ENCODE data around the gene FES. TPM values are rescaled to one million over a fixed set of nuclear protein-coding genes. Genes with fewer than 3 reads are reported as not detected.

FES gene
- 45.4 and 57.1 TPM in 2 replicates for total RNA-seq

DNA sequence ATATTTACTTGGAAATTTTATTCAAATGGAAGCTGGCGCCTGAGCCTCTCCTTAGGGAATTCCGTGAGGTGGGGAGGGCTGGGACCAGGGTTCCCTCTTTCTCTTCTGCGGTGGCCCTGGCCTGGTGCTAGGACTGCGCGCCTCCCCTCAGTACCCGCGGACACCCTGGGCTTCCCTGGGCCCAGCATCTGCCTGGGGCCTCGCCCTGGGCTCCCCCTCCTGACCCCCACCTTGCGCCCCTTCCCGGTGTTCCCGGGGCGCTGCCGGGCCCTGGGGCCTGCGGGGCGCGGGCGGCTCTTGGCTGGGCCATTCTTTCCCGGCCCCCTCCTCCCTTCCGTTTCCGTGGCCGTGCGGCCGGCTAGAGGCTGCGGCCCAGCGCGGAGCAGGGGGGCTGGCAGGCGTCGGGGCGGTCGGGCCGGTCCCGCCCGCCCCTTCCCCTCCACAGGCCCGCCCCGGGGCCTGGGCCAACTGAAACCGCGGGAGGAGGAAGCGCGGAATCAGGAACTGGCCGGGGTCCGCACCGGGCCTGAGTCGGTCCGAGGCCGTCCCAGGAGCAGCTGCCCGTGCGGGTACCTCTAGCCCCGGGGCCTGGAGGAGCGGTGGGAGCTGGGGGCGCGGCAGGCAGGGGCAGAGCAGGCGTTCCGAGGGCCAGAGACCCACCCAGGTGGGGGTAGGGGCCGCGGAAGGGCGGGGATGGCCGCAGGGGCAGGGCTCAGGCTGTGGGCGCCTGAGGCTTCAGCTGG, at the start of gene FES:
Gene FES, plus strand, starts transcription at position 529 of the 743 bp plus-strand sequence. CDS start 542 bp downstream, outside the sequence.
- intact Hi-C loops (cut with micrococcal nuclease), result loop anchor here (1.0 to 10.0 kb wide), 2 partner anchors 10 to 389 kb away; no protein-coding TSS in a partner anchor
- Mint-ChIP-seq H3K27ac (peak within 1 kb of the TSS; percentile 88), H3K9me3 (no peaks in the 10 kb centered on the region), H3K4me3 (peak within 1 kb of the TSS; percentile 61), H3K36me3 (ENCODE audit: low read depth) (peaks cover 43% of the 10 kb centered on the region), H3K4me1 (ENCODE audit: low read depth) (peaks cover 56% of the 10 kb centered on the region), H3K27me3 (ENCODE audit: insufficient read depth) (no peaks in the 10 kb centered on the region)
- no peak for DNase-seq (ENCODE audit: low spot score)

DNA sequence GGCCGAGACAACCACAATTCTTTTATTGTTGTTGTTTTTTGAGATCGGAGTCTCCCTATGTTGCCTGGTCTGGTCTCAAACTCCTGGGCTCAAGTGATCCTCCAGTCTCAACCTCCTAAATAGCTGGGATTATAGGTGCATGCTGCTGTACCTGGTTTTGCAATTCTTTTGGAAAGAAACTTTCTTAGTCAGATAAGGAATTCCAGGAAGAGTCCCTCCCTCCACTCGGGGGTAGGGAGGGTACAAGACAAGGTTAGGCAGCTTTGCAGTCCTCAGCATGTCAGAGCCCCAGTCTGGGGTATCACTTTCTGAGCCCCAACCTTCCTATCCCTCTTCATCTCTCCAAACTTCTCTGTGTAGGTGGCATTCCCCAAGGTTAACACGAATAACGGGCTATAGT, 49.7 kb upstream of the FES start:
- H3K27me3 Mint-ChIP-seq (ENCODE audit: insufficient read depth), result no peaks in the 10 kb centered on the region
- no peak for DNase-seq (ENCODE audit: low spot score)
- H3K9me3 Mint-ChIP-seq, result no peaks in the 10 kb centered on the region
- peaks cover 70% of the 10 kb centered on the region for H3K4me1 Mint-ChIP-seq (ENCODE audit: low read depth)
- H3K4me3 Mint-ChIP-seq, result no peak overlapping the region
- intact Hi-C loops (cut with micrococcal nuclease), result loop anchor here (5.0 kb wide), 2 partner anchors 98 to 417 kb away; partner anchors contain the start of gene HDDC3
- peaks cover 11% of the 10 kb centered on the region for H3K36me3 Mint-ChIP-seq (ENCODE audit: low read depth)
- H3K27ac Mint-ChIP-seq, result peak overlapping the region; percentile 99

DNA sequence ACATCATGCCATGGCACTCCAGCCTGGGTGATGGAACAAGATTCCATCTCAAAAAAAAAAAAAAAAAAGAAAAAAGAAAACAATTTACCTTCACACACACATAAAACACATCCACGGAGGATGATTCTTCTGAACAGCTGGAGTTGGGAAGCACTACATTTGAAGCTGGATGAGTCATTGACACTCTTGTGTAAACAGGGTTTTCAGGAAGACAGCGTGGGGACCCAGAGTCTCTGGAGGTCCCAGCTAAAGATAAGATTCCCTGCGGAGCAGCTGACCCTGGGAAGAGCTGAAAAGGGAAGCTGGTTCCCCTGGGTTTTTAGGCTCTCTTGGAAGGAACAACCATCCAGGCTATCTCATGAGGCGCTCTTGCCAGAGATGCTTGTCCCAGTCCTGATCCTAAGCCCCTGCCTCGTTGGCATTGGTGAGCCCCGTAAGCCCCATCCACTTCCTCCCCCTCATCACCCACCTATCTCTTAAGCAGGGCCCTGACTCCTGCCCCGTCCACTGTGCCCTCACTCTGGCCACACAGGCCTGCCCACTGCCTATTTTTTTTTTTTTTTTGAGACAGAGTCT, 47.9 kb upstream of the FES start:
- H3K9me3 Mint-ChIP-seq, result no peaks in the 10 kb centered on the region
- H3K27me3 Mint-ChIP-seq (ENCODE audit: insufficient read depth), result no peaks in the 10 kb centered on the region
- H3K36me3 Mint-ChIP-seq (ENCODE audit: low read depth), result peaks cover 9% of the 10 kb centered on the region
- peaks cover 68% of the 10 kb centered on the region for H3K4me1 Mint-ChIP-seq (ENCODE audit: low read depth)
- peak overlapping the region; percentile 99 for H3K27ac Mint-ChIP-seq
- peak overlapping the region; percentile 7 for H3K4me3 Mint-ChIP-seq
- DNase-seq (ENCODE audit: low spot score), result no peak
- intact Hi-C loops (cut with micrococcal nuclease), result loop anchor here (5.0 kb wide), 2 partner anchors 96 to 419 kb away; partner anchors contain the start of gene HDDC3

DNA sequence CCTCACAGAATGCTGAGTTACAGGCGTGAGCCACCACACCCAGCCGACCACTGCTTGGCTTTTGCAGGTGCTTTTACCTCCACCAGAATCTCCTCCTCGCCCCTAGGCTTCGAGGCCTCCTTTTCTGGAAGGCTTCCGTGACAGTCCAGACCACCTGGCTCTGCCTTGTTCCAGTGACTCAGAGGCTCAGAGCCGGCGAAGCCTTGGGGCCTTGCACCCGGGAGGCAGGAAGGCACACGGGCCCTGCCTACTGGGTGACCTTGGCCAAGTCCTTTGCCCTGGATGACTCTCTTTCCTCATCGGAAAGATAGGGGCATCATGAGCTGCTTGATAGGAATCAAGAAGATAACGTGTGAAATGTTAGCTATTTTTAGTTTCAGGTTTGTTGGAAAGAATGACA, 47.2 kb upstream of the FES start:
- peaks cover 15% of the 10 kb centered on the region for H3K36me3 Mint-ChIP-seq (ENCODE audit: low read depth)
- intact Hi-C loops (cut with micrococcal nuclease), result loop anchor here (1.0 to 5.0 kb wide), 3 partner anchors 22 to 420 kb away; partner anchors contain the start of gene HDDC3
- peak overlapping the region; percentile 79 for H3K4me3 Mint-ChIP-seq
- no peaks in the 10 kb centered on the region for H3K27me3 Mint-ChIP-seq (ENCODE audit: insufficient read depth)
- H3K27ac Mint-ChIP-seq, result peak overlapping the region; percentile 99
- no peaks in the 10 kb centered on the region for H3K9me3 Mint-ChIP-seq
- no peak for DNase-seq (ENCODE audit: low spot score)
- H3K4me1 Mint-ChIP-seq (ENCODE audit: low read depth), result peaks cover 73% of the 10 kb centered on the region

DNA sequence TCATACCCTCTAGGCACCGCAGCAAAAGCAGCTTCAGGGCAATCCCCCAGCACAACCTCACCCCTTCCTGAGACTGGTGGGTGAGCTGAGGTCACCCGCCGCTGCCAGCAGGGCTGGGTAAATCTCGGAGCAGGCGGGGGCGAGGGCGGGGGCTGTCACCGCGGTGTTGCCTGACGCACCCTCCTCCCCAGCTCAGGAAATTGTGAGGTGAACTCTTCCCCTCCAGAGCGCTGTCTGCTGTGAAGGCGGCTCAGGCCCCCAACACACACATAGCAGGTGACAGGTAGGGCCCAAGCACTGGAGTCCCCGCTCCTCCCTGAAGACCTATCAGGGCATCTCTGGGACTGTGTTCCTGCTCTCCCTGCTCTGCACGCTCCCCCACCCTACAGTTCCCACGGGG, 46.2 kb upstream of the FES start:
- H3K4me3 Mint-ChIP-seq, result peak overlapping the region; percentile 79
- intact Hi-C loops (cut with micrococcal nuclease), result loop anchor here (1.0 to 5.0 kb wide), 6 partner anchors 8 to 421 kb away; partner anchors contain the start of gene HDDC3
- no peaks in the 10 kb centered on the region for H3K9me3 Mint-ChIP-seq
- peaks cover 19% of the 10 kb centered on the region for H3K36me3 Mint-ChIP-seq (ENCODE audit: low read depth)
- DNase-seq (ENCODE audit: low spot score), result peak; percentile 85
- H3K27me3 Mint-ChIP-seq (ENCODE audit: insufficient read depth), result no peaks in the 10 kb centered on the region
- peak overlapping the region; percentile 99 for H3K27ac Mint-ChIP-seq
- peaks cover 80% of the 10 kb centered on the region for H3K4me1 Mint-ChIP-seq (ENCODE audit: low read depth)

DNA sequence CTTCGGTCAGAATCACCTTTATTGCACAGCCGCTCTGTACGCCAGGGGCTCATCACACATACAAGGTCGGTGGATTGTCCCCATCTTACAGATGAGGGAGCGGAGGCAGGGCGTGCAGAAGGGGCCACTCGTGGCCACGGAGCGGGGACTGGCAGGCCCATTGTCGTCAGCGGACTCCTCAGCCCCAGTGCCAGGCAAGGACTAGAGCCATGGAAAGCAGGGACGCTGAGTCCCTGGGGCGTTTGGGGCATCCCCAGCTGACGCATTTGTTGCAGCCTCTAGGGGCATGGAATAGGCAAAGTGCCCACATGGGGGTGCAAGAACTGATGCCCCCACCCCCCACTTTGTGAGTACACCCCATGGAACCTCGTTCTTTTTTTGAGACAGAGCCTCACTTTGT, 45.8 kb upstream of the FES start:
- intact Hi-C loops (cut with micrococcal nuclease), result loop anchor here (1.0 to 5.0 kb wide), 6 partner anchors 8 to 421 kb away; partner anchors contain the start of gene HDDC3
- DNase-seq (ENCODE audit: low spot score), result no peak
- peaks cover 23% of the 10 kb centered on the region for H3K36me3 Mint-ChIP-seq (ENCODE audit: low read depth)

DNA sequence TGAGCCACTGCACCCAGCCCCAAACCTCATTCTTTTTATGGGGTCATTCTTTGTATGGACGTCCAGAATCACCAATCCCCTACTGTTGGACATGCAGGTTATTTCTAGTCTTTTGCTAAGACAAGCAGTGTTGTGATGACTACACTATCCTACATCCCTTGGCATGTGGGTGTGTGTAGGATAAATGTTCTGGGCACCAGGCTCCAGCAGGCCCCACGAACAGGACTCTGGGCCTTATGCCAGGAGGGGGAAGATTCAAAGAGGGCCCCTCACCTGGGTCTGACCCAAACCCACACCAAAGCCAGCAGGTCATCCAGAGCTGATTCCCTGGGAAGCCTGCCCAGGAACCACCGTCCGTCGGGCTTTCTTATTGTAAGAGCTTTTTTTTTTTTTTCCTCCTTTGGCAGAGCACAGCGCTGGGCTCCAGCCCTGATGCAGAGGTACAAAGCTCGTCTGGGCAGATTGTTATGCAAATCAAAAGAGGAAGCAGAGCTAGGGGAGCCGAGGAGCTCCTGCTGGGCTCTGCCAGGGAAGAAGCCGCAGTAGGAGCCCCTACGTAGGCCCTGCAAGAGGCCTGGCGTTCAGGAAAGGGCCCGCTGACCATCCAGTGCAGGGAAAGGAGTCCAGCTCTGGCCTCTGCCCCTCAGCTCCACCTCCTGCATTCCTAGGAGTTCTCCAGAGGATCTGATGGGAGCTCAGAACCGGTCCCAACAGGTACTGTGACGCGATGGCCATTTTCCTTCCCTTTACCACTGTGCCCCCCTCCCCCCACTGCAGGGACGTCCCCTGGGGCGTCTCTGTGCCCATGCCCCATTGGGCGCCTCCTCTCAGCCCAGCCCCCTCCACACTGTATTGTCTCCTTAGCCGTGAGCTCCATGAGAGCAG, 44.9 kb upstream of the FES start:
- Mint-ChIP-seq H3K27me3 (ENCODE audit: insufficient read depth) (no peaks in the 10 kb centered on the region), H3K27ac (peak overlapping the region; percentile 99), H3K9me3 (no peaks in the 10 kb centered on the region), H3K4me1 (ENCODE audit: low read depth) (peaks cover 84% of the 10 kb centered on the region), H3K36me3 (ENCODE audit: low read depth) (peaks cover 23% of the 10 kb centered on the region), H3K4me3 (peak overlapping the region; percentile 79)
- no peak for DNase-seq (ENCODE audit: low spot score)
- intact Hi-C loops (cut with micrococcal nuclease), result loop anchor here (5.0 kb wide), 2 partner anchors 93 to 422 kb away; partner anchors contain the start of gene HDDC3

More for the DNA sequence above, 45.8 kb upstream of the FES start:
- Mint-ChIP-seq H3K27ac (peak overlapping the region; percentile 99), H3K27me3 (ENCODE audit: insufficient read depth) (no peaks in the 10 kb centered on the region), H3K9me3 (no peaks in the 10 kb centered on the region), H3K4me1 (ENCODE audit: low read depth) (peaks cover 84% of the 10 kb centered on the region), H3K4me3 (peak overlapping the region; percentile 79)

DNA sequence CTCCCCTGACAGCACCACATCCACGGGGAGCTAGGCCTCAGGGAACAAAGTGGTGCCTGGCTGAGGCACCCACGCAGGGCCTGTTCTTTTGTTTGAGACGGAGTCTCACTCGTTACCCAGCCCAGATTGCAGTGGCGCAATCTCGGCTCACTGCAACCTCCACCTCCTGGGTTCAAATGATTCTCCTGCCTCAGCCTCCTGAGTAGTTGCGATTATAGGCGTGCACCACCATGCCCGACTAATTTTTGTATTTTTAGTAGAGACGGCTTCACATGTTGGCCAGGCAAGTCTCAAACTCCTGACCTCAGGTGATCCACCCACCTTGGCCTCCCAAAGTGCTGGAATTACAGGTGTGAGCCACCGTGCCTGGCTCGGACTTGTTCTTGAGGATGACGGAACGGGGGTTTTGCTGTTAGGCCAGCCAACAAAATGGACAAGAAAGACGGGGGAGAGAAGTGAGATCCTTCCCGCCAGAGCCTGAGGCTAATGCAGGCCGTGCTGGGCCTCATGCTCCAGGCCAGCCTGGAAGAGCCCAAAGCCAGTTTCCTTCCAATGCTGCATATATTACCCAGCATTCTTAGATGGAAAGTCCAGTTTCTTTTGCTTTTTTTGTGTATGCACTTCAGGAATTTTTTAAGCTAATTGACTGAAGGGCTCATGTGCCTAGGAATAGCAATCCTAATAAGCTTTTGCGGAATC, 44.0 kb upstream of the FES start:
- Mint-ChIP-seq H3K36me3 (ENCODE audit: low read depth) (peaks cover 25% of the 10 kb centered on the region), H3K27me3 (ENCODE audit: insufficient read depth) (no peaks in the 10 kb centered on the region), H3K27ac (peak overlapping the region; percentile 99), H3K4me3 (peak overlapping the region; percentile 79), H3K9me3 (no peaks in the 10 kb centered on the region), H3K4me1 (ENCODE audit: low read depth) (peaks cover 82% of the 10 kb centered on the region)
- DNase-seq (ENCODE audit: low spot score), result no peak
- intact Hi-C loops (cut with micrococcal nuclease), result no loop called here

DNA sequence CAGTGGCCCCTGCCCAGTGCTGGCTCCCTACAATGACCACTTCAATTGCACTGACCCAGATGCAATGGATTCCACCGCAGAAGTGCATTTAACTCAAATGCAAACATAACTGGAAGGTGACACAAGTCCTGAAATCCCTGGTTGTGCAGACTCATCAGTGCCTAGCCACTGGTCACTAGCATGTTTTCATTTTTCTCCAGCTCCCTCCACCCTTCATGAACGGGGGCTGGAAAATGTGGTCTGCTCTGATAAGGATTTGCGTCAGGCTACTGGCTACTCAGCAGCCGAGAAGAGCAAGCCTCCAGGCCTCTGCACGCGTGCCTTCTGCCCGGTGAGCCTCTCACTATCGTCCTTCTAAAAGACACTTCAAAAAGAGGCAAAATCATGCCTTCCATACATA, 43.4 kb upstream of the FES start:
- H3K27me3 Mint-ChIP-seq (ENCODE audit: insufficient read depth), result no peaks in the 10 kb centered on the region
- intact Hi-C loops (cut with micrococcal nuclease), result no loop called here
- peak overlapping the region; percentile 48 for H3K27ac Mint-ChIP-seq
- DNase-seq (ENCODE audit: low spot score), result no peak
- peaks cover 27% of the 10 kb centered on the region for H3K36me3 Mint-ChIP-seq (ENCODE audit: low read depth)
- no peaks in the 10 kb centered on the region for H3K9me3 Mint-ChIP-seq
- peak overlapping the region; percentile 79 for H3K4me3 Mint-ChIP-seq
- H3K4me1 Mint-ChIP-seq (ENCODE audit: low read depth), result peaks cover 88% of the 10 kb centered on the region

DNA sequence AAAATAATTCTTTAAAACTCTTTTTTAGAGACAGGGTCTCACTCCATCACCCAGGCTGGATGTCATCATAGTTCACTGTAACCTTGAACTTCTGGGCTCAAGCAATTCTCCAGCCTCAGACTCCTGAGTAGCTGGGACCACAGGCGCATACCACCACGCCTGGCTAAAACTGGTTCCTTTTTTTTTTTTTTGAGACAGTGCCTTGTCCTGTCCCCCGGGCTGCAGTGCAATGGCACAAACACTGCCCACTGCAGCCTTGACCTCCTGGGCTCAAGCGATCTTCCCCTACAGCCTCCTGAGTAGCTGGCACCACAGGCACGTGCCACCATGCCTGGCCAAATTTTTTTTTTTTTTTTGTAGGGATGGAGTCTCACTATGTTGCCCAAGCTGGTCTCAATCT, 39.6 kb upstream of the FES start:
- Mint-ChIP-seq H3K27ac (peak overlapping the region; percentile 97), H3K4me3 (peak overlapping the region; percentile 53), H3K27me3 (ENCODE audit: insufficient read depth) (no peaks in the 10 kb centered on the region), H3K36me3 (ENCODE audit: low read depth) (peaks cover 40% of the 10 kb centered on the region), H3K9me3 (no peaks in the 10 kb centered on the region), H3K4me1 (ENCODE audit: low read depth) (peaks cover 69% of the 10 kb centered on the region)
- intact Hi-C loops (cut with micrococcal nuclease), result loop anchor here (1.0 to 2.0 kb wide), 3 partner anchors 12 to 457 kb away; no protein-coding TSS in a partner anchor
- no peak for DNase-seq (ENCODE audit: low spot score)

DNA sequence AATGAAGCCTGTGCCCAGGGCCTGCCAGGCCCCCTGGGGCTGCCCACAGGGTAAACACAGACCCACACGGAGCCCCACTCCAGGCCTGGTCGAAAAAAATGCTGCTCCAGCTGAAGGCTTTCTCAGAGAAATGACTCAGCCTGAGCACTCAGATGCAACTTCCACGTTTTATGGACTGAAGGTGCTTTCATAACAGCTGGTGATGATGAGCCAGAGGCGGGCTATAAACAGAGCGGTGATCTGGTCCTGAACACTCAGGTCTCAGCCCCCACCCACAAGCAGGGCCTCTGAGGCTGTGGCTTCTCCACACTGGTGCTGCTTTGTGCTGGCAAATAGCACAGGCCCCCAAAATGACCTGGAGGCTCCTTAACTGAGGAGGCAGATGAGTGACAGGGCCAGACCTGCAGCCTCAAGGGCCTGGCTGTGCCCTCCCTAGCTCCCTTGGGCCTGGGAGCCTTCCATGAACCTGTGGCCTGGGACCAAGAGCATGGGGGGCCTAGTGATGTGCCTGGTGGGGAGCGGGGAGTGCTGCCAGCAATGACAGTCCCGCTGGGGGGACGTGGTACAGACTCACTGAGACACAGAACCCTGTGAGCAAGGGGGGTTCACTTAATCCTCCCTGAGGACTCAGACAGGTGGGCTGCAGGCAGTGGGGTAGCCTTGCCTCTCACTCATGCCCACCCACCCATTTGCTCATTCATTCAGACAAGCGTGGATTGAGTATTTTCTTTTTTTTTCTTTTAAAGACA, 38.9 kb upstream of the FES start:
- Mint-ChIP-seq H3K36me3 (ENCODE audit: low read depth) (peaks cover 40% of the 10 kb centered on the region), H3K27ac (peak overlapping the region; percentile 97), H3K27me3 (ENCODE audit: insufficient read depth) (no peaks in the 10 kb centered on the region), H3K4me3 (peak overlapping the region; percentile 53), H3K4me1 (ENCODE audit: low read depth) (peaks cover 62% of the 10 kb centered on the region), H3K9me3 (no peaks in the 10 kb centered on the region)
- intact Hi-C loops (cut with micrococcal nuclease), result loop anchor here (1.0 to 2.0 kb wide), 3 partner anchors 11 to 458 kb away; no protein-coding TSS in a partner anchor
- DNase-seq (ENCODE audit: low spot score), result peak; percentile 68
